HepG2 (cell line): ENCODE measurements around the gene SP7. TPM values are rescaled to one million over a fixed set of nuclear protein-coding genes. Genes with fewer than 3 reads are reported as not detected.

ENCODE experiments used
- ATF5 ChIP-seq: sonication (generic); formaldehyde crosslinking; IDR thresholded peaks from 2 replicates; pipeline ENCODE4 v1.4.0; 2020; ENCODE audit warnings: mild to moderate bottlenecking, low read depth, missing genetic modification reagents
- DRAP1 ChIP-seq: IDR thresholded peaks from 2 replicates; pipeline ENCODE4 v1.6.1; 2016; ENCODE audit warnings: missing genetic modification reagents, missing compliant biosample characterization
- HES4 ChIP-seq: sonication (generic); formaldehyde crosslinking; IDR thresholded peaks from 2 replicates; pipeline ENCODE4 v1.9.0; 2021; ENCODE audit warnings: mild to moderate bottlenecking, missing genetic modification reagents, borderline replicate concordance
- NR2F2 ChIP-seq: IDR thresholded peaks from 2 replicates; pipeline ENCODE4 v1.6.1; 2012; ENCODE audit warnings: low read depth, inconsistent platforms, borderline replicate concordance
- RFX1 ChIP-seq: fragments of 450-650 bp; IDR thresholded peaks from 2 replicates; pipeline ENCODE4 v1.6.1; 2017
- SNAI1 ChIP-seq: sonication (generic); formaldehyde crosslinking; IDR thresholded peaks from 2 replicates; pipeline ENCODE4 v1.5.0; 2020; ENCODE audit warnings: mild to moderate bottlenecking, missing genetic modification reagents, borderline replicate concordance
- ZNF343 ChIP-seq: sonication (generic); formaldehyde crosslinking; IDR thresholded peaks from 2 replicates; pipeline ENCODE4 v1.4.0; 2020; ENCODE audit warnings: mild to moderate bottlenecking, missing genetic modification reagents
- ZNF430 ChIP-seq: sonication (generic); formaldehyde crosslinking; IDR thresholded peaks from 2 replicates; pipeline ENCODE4 v1.9.0; 2021; ENCODE audit warnings: mild to moderate bottlenecking, missing genetic modification reagents
- ZNF574 ChIP-seq: sonication (generic); formaldehyde crosslinking; IDR thresholded peaks from 2 replicates; pipeline ENCODE4 v1.4.0; 2020; ENCODE audit warnings: missing genetic modification reagents
- ZNF660 ChIP-seq: sonication (generic); formaldehyde crosslinking; IDR thresholded peaks from 2 replicates; pipeline ENCODE4 v1.5.1; 2020; ENCODE audit warnings: mild to moderate bottlenecking, low read depth, missing genetic modification reagents, borderline replicate concordance
- ZNF788 ChIP-seq: sonication (generic); formaldehyde crosslinking; IDR thresholded peaks from 2 replicates; pipeline ENCODE4 v1.5.0; 2020; ENCODE audit warnings: mild to moderate bottlenecking, missing genetic modification reagents, borderline replicate concordance
- polyA plus RNA-seq, 8 experiments: library from polyadenylated mRNA; depleted of rRNA in 3 of 8; stranded (reverse) in 7 of 8; unstranded in 1 of 8; fragments of >200 nt; fragmentation: Illumina TruSeq in 4 of 8; extraction: Trizol in 4 of 8; gene quantifications; 2 replicates each; pipeline versions ENCODE4 v1.2.1 to v1.2.3, GENCODE V29; 2011 to 2016; ENCODE audit warnings: low read depth in 4 of 8, missing spikeins in 1 of 8, mixed read lengths in 1 of 8; ENCODE audit not compliant: insufficient read depth in 1 of 8
- total RNA-seq, 5 experiments: library from RNA; depleted of rRNA; stranded (reverse); fragments of >200 nt; fragmentation: Illumina TruSeq; extraction: Trizol; gene quantifications; 2 replicates each; pipeline ENCODE4 v1.2.3, GENCODE V29; 2016; ENCODE audit warnings: low read depth in 1 of 5

Gene SP7
- total and polyA plus RNA-seq, 2 of the 13 experiments (the other 11 are each of a cell fraction or from before 2014, with no cell fraction given) = not detected

- TF ChIP-seq HES4 (CRISPR knock-in tag) = peak; percentile 55; the same call in 1 of the 2 replicates
- no peak for TF ChIP-seq ATF5 (CRISPR knock-in tag)
- peak; percentile 73 for TF ChIP-seq DRAP1
- peak; percentile 70; the same call in 1 of the 2 replicates for TF ChIP-seq ZNF430 (CRISPR knock-in tag)
- TF ChIP-seq ZNF343 (CRISPR knock-in tag) = peak; percentile 78; the same call in 1 of the 2 replicates
- TF ChIP-seq ZNF660 (CRISPR knock-in tag) = no peak
- peak; percentile 92 for TF ChIP-seq ZNF574 (CRISPR knock-in tag)
- peak; percentile 97 for TF ChIP-seq ZNF788 (CRISPR knock-in tag)
- TF ChIP-seq NR2F2 = no peak
- no peak for TF ChIP-seq RFX1
- peak; percentile 91; the same call in 1 of the 2 replicates for TF ChIP-seq SNAI1 (CRISPR knock-in tag)
Measured at GRCh38 chr12:53324779-53325510, 11.2 kb downstream of the SP7 start (continued).
